HFFc6 (cell line): ENCODE data around the gene SLC41A3. TPM values are rescaled to one million over a fixed set of nuclear protein-coding genes. Genes with fewer than 3 reads are reported as not detected.

Source experiments
- DNase-seq: peaks from one replicate; pipeline ENCODE4 v3.0.0-alpha.2; 2018
- H3K27ac Mint-ChIP-seq: 2 replicates; pipeline ENCODE4 v1.8.0; 2020; ENCODE audit warnings: mild to moderate bottlenecking, mixed read lengths
- H3K27me3 Mint-ChIP-seq: 2 replicates; pipeline ENCODE4 v1.8.0; 2021; ENCODE audit warnings: mild to moderate bottlenecking, moderate library complexity, mixed read lengths; ENCODE audit not compliant: insufficient read depth
- H3K36me3 Mint-ChIP-seq: 2 replicates; pipeline ENCODE4 v1.8.0; 2021; ENCODE audit warnings: low read depth, mixed read lengths
- H3K4me1 Mint-ChIP-seq: 2 replicates; pipeline ENCODE4 v1.8.0; 2020; ENCODE audit warnings: low read depth, mixed read lengths
- H3K4me3 Mint-ChIP-seq: 2 replicates; pipeline ENCODE4 v1.8.0; 2020; ENCODE audit warnings: mild to moderate bottlenecking, moderate library complexity, mixed read lengths
- H3K9me3 Mint-ChIP-seq: 2 replicates; pipeline ENCODE4 v1.8.0; 2020; ENCODE audit warnings: mild to moderate bottlenecking, mixed read lengths
- total RNA-seq, 6 experiments: library from RNA; stranded (reverse); fragmentation: NEBNext Ultra II Directional; extraction: Animal tissue kit (Norgen Biotek cat#: 25700); gene quantifications; 2 replicates in 1 of 6; 3 replicates in 5 of 6; pipeline ENCODE4 v1.2.3, GENCODE V29; 2021
- TF ChIP-seq, protein P1 (sequence below): fragments of 200-600 bp; sonication (generic); IDR thresholded peaks from 2 replicates; pipeline ENCODE4 v1.5.0; 2021; ENCODE audit warnings: antibody characterized with exemption, mild to moderate bottlenecking

SLC41A3 gene
- total RNA-seq, 6 experiments from 2014 or later: 41.6 to 54.8 (median 44.7) TPM

DNA sequence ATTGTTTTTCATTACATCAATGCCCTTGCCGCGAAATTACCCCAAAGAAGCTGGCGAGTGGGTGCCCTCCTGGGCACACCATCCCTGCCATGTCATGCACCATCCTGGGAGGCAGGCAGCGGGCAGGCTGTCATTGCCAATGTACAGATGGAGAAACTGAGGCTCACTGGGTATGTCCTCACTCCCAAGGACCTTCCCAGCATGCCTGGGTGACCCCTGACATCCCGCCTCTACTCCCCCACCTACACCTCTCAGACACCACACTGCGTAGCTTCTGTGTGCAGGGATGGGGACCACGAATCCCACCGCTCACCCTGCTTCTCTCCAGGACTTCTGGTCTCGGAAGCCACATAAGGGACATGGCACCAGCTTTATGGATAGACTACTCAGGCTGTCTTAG, 41.0 kb upstream of the SLC41A3 start:
- TF ChIP-seq, protein P1, sequence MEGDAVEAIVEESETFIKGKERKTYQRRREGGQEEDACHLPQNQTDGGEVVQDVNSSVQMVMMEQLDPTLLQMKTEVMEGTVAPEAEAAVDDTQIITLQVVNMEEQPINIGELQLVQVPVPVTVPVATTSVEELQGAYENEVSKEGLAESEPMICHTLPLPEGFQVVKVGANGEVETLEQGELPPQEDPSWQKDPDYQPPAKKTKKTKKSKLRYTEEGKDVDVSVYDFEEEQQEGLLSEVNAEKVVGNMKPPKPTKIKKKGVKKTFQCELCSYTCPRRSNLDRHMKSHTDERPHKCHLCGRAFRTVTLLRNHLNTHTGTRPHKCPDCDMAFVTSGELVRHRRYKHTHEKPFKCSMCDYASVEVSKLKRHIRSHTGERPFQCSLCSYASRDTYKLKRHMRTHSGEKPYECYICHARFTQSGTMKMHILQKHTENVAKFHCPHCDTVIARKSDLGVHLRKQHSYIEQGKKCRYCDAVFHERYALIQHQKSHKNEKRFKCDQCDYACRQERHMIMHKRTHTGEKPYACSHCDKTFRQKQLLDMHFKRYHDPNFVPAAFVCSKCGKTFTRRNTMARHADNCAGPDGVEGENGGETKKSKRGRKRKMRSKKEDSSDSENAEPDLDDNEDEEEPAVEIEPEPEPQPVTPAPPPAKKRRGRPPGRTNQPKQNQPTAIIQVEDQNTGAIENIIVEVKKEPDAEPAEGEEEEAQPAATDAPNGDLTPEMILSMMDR: no peak
- Mint-ChIP-seq H3K36me3 (no peaks in the 10 kb centered on the region), H3K4me3 (no peak overlapping the region), H3K9me3 (no peaks in the 10 kb centered on the region), H3K27ac (no peak overlapping the region), H3K4me1 (0 out of 2 replicates have a peak, but pooled peaks cover 6% of the 10 kb centered on the region), H3K27me3 (peaks cover 41% of the 10 kb centered on the region)
- DNase-seq: no peak

DNA sequence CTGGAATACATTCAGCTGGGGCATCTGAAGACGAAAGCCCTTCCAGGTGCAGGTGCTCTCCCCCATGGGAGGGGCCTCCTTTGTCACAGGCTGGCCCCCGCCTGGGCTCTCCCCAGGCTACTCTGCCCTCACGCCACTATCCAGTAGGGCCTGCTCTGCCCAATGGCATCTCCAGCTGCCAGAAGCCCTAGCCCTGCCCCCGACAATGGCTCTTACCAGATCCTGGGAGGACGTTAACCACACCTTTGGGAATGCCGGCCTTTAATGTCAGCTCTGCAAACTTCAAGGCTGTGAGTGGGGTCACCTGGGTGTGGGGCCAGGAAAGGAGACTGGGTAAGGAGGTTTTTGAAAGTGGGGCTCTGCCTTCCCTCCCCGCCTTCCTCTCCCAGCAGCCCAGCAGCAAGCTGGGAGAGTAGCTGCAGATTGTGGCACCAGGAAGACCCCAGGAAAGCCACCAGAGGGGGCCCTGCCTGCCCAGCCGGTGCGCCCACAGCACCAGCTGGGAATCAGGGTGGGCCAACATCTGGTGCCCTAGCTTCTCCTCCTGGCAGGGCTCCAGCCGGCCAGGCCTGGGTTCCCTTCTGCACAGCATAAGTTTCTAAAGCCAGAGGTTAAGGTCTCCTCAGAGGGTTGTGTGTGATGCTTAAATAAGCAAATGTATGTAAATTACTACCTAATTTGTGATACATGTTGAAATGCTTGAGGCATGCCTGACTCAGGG, 40.4 kb upstream of the SLC41A3 start:
- Mint-ChIP-seq H3K36me3 (no peaks in the 10 kb centered on the region), H3K27ac (no peak overlapping the region), H3K4me1 (0 out of 2 replicates have a peak, but pooled peaks cover under 1% of the 10 kb centered on the region), H3K27me3 (peaks cover 44% of the 10 kb centered on the region), H3K4me3 (no peak overlapping the region), H3K9me3 (no peaks in the 10 kb centered on the region)
- DNase-seq: no peak
- TF ChIP-seq, protein P1: no peak

DNA sequence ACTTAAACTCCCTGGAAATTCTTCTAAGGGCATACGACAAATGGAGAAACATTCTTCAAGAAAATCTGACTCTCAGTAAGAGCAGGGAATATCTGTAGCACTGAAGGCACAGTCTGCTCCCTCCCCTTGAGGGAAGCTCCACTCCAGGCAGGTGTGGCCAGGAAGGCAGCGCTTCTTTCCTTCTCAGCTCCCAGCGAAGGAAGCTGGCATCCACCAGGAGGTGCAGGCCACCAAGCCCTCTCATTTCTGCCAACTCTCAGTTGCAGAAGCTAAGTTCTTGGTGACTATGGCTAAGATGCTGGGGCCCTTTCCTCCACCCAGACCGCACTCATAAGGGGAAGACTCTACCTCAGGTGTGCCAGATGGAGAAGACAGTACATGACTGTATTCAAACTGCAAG, 37.7 kb upstream of the SLC41A3 start:
- no peak for DNase-seq
- no peak overlapping the region for H3K4me3 Mint-ChIP-seq
- peaks cover 58% of the 10 kb centered on the region for H3K27me3 Mint-ChIP-seq
- TF ChIP-seq, protein P1: no peak
- H3K9me3 Mint-ChIP-seq: peaks cover 4% of the 10 kb centered on the region; the same call in 1 of the 2 replicates
- H3K4me1 Mint-ChIP-seq: no peaks in the 10 kb centered on the region
- H3K27ac Mint-ChIP-seq: no peak overlapping the region
- no peaks in the 10 kb centered on the region for H3K36me3 Mint-ChIP-seq

DNA sequence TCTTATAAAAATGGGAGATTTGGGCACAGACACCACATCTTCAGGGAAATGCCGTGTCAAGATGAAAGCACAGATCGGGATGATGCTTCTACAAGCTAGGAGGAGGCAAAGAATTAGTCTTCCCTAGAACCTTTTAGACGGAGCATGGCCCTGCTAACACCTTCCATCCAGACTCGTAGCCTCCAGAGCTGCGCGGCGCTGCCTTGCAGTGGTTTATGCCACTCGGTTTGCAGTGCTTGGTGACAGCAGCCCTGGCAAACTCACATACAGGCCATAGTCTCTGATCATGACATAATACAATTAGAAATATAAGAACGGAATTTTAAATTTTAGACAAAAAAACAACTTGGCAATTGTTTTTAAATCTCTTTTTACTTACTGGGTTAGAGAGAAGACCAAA, 37.1 kb upstream of the SLC41A3 start:
- no peak overlapping the region for H3K4me3 Mint-ChIP-seq
- no peak for DNase-seq

DNA sequence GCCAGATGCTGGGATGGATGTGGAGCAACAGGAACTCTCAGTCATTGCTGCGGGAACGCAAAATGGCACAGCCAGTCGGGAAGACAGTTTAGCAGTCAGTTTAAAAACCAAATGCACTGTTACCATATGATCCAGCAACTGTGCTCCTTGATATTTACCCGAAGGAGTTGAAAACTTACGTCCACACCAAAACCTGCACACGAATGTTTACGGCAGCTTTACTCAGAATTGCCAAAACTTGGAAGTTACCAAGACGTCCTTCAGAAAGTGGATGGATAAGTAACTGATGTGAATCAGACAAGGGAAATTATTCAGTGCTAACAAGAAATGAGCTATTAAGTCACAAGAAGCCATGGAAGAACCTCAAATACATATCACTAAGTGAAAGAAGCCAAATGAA, 36.1 kb upstream of the SLC41A3 start:
- TF ChIP-seq, protein P1: no peak
- no peaks in the 10 kb centered on the region for H3K4me1 Mint-ChIP-seq
- no peaks in the 10 kb centered on the region for H3K36me3 Mint-ChIP-seq
- H3K27me3 Mint-ChIP-seq: peaks cover 50% of the 10 kb centered on the region
- H3K9me3 Mint-ChIP-seq: peaks cover 4% of the 10 kb centered on the region; the same call in 1 of the 2 replicates
- no peak for DNase-seq
- H3K27ac Mint-ChIP-seq: no peak overlapping the region
- H3K4me3 Mint-ChIP-seq: no peak overlapping the region

More for the DNA sequence above, 37.1 kb upstream of the SLC41A3 start:
- Mint-ChIP-seq H3K9me3 (peaks cover 4% of the 10 kb centered on the region; the same call in 1 of the 2 replicates), H3K36me3 (no peaks in the 10 kb centered on the region), H3K27ac (no peak overlapping the region), H3K27me3 (peaks cover 58% of the 10 kb centered on the region), H3K4me1 (no peaks in the 10 kb centered on the region)
- TF ChIP-seq, protein P1: no peak
